GM12874 (cell line): ENCODE data around the gene GPC5.

Experiments
- TF ChIP-seq, protein P1 (sequence below): IDR thresholded peaks from 2 replicates; pipeline ENCODE4 v1.5.1; 2011; ENCODE audit warnings: low read depth, mild to moderate bottlenecking, control low read depth, low read length, moderate library complexity; ENCODE audit not compliant: insufficient read depth

The GPC5 gene

DNA sequence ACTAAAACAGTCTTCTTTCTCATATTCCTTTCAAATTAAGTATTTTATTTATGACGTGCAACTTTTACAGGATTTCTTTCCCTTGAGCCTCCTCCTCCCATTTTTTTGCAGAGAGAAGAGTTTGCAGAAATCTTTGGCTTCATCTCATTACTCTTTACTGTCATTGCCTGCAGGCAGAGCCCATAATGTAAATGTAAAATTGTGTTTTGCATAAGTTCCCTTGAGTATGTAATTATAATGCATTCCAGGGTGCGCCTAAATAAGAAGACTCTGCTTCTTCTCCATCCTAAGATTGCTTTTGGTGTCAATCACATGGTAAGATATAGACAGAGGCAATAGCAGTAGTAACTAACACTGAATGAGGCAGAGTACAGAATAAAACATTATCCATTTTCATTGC, 27.9 kb upstream of the GPC5 start:
- TF ChIP-seq, protein P1, sequence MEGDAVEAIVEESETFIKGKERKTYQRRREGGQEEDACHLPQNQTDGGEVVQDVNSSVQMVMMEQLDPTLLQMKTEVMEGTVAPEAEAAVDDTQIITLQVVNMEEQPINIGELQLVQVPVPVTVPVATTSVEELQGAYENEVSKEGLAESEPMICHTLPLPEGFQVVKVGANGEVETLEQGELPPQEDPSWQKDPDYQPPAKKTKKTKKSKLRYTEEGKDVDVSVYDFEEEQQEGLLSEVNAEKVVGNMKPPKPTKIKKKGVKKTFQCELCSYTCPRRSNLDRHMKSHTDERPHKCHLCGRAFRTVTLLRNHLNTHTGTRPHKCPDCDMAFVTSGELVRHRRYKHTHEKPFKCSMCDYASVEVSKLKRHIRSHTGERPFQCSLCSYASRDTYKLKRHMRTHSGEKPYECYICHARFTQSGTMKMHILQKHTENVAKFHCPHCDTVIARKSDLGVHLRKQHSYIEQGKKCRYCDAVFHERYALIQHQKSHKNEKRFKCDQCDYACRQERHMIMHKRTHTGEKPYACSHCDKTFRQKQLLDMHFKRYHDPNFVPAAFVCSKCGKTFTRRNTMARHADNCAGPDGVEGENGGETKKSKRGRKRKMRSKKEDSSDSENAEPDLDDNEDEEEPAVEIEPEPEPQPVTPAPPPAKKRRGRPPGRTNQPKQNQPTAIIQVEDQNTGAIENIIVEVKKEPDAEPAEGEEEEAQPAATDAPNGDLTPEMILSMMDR: no peak

DNA sequence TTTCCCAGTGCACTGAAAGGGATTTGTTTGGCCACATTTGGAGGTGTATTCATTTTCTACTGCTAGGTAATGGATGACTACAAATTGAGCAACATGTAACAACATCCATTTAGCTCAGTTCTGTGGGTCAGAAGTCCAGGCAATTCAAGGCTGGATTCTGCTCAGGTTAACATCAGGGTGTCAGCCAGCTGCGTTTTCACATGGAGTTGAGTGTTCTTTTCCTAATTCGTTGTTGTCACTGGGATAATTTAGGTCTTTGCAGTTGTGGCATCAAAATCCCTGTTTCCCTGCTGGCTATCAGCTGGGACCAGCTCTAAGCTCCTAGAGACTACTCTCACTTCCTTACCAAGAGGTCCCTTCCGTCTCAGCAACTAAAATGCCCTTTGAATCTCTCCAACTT, 25.5 kb upstream of the GPC5 start:
- TF ChIP-seq, protein P1: no peak

DNA sequence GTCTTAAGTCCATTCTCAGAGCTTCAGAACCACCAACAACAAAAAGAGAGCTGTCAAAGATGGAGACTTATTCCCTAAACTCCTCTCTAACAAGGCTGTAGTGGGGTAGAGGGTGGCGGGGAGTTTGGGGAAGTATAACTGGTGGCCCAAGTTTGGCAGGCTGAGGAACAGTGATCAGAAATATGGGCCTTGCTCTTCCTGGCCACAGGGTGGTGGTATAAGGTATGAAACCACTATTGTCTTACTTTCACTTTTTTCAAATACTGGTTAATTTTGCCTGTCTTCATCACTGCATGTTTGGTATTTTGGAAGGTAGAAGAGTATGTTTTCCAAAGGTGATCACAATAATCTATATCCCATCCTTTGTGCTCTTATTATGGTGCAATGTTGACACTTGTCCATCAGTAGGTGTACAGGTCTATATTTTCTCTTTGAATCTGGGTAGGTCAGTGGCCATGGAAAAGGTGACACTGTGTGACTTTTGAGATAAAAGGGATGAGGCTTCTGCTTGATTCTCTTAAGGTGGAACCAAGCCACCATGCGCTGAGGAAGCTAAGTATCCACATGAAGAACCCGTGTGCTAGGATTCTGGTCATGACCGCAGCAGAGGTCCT, 23.2 kb upstream of the GPC5 start:
- TF ChIP-seq, protein P1: peak; percentile 75

DNA sequence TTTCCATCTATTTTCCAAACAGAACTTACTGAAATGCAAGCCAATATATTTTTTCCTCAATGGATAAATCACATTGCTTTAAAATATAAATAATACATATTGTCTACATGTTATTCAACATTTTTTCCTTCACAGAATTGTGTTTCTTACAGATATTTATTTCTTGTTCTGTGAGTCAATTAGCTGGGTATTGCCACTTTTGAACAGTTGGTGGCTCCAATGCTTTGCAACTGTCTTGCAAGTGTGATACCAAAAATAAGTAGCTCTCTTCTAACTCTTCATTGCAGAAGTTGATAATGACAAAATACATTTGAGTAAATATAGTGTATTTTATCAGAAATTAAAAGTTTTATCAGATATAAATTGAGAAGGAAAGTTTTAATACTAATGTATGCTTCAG, 17.1 kb upstream of the GPC5 start:
- TF ChIP-seq, protein P1: peak; percentile 36; the same call in 1 of the 2 replicates

DNA sequence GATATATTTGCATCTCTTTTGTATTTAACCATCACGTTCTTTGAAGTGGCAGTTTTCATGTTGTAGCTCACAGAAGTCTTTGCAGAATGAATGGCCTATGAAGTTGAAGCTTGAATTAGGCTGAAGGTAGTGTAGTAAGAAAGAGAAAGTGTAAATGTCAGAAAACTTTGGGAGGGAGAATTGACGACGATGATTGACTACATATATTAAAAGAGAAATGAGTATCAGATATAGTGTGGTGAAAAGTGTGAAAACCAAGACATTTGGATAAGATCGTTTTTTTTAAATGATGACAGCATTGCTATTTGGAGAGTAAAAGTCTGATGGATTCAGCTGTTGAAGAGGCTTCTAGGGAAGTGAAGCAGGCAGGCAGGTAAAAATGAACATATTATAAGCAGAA, 14.6 kb upstream of the GPC5 start:
- TF ChIP-seq, protein P1: no peak

DNA sequence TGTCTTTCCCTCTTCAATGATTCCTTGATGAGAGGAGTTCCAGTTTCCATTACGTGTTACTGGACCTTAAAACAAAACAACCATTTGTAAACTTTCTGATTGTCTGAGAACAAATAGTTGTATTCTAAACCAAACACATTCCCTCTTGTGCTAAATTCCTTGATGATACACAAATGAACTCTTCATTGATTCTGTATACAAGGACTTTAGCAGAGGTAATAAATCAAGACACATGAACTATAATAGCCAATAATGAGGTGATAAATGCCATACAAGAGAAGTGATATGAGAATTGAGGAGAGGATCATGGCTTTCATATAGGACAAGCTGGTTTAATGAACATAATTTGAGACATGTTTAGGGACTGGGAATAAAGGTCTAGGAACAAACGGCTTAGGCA, 13.5 kb upstream of the GPC5 start:
- TF ChIP-seq, protein P1: no peak

DNA sequence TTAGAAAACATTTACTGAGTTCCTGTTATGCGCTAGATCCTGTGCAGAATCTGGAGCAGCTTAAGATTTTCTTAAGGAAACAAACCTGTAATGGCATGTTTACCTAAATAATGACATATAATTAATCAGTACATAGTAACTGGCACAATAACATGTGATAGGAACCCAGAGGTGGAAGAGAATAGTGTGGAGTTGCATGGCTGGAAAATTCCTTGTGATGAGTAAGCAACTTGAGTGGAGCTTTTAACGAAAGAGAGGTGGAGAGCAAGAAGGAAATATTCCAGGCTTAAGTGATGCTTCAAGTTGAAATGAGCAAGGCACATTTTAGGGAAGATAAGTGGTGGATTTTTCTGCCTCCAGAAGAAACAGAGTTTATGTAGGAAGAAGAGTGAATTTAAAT, 9.2 kb upstream of the GPC5 start:
- TF ChIP-seq, protein P1: no peak
